NCI-H1092 treated with DMSO at 0.1 percent for 48 hours (cell line): Measurements from ENCODE around the gene KCNS1.
"Not testable (repeated sequence)": the region's sequence is repeated elsewhere in the genome, so short reads cannot be mapped to it uniquely, and the experiment has no call there.

ENCODE experiments used
- DNase-seq: peaks from one replicate; lab custom pipeline; 2025; lab: John Stamatoyannopoulos, UW

Gene KCNS1, protein sequence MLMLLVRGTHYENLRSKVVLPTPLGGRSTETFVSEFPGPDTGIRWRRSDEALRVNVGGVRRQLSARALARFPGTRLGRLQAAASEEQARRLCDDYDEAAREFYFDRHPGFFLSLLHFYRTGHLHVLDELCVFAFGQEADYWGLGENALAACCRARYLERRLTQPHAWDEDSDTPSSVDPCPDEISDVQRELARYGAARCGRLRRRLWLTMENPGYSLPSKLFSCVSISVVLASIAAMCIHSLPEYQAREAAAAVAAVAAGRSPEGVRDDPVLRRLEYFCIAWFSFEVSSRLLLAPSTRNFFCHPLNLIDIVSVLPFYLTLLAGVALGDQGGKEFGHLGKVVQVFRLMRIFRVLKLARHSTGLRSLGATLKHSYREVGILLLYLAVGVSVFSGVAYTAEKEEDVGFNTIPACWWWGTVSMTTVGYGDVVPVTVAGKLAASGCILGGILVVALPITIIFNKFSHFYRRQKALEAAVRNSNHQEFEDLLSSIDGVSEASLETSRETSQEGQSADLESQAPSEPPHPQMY

DNA sequence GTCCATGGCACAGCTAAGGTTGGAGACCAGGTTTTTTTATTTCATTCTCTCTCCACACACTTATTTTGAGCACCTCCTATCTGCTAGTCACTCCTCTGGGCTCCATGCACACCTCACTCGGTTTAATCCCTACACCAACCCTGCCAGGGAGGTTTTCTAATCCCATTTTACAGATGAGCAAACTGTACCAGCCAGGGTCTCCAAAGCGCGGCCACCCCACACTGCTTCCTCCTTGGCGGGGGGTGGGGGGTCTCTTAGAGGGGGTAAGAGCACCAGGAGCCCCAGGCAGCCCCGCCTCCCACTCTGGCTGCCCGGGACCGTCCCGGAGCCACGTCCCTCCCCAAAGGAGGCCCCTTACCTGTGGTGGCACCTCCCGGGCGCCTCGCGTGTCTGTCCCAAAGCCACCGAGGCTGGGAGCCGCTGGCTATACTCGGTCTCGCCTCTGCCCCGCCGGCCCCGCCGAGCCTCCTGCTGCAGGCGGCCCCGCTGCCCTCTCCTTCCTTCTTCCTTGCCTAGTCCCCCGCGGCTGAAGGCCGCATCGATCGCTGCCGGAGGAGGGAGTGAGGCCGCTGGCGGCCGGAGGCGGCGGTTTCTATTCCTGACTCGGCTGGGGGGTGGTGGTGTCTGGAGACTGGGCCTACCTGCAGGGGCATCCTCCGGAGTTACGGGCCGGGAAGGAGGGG, at the start of gene KCNS1:
Gene KCNS1, minus strand, starts transcription at position 565 of the 683 bp plus-strand sequence. CDS start 1,891 bp downstream, outside the sequence.
- no peak for DNase-seq

DNA sequence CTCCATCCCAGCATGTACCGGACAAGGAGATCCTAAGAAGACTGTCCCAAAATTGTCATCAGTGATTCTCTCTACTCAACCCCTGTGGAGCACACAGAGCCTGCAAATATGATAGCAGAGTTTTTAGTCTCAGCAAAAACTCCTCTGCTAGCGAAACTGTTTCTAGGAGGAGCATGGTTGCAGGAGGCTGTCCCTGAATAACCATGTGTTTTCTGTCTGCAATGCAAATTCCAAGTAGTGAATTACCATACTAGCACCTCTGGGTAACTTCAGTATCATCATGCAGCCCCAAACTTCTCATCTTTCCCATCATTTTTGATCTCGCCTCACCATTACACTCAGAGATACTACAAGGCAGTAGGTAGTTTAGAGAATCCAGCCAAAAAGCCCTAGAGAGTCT, 48.1 kb upstream of the KCNS1 start:
- DNase-seq = no peak

DNA sequence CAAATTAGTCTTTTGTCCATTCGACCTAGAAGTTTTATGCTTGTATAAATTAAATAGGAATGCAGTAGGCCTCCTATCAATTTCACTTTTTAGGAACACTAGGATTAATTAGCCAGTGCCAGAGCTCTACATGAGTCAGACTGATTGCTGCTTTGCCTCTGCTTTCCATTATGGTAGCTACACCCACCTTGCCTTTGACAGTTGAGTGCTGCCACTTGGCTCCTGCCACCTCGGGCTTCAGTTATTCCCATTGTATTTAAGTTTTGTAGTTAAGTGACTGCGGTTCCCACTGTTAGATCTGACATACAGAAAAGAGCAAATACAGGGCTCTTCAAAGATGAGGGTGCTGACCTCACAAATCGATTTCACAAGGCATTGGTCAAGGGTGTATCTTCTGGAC, 39.9 kb upstream of the KCNS1 start:
- no peak for DNase-seq

DNA sequence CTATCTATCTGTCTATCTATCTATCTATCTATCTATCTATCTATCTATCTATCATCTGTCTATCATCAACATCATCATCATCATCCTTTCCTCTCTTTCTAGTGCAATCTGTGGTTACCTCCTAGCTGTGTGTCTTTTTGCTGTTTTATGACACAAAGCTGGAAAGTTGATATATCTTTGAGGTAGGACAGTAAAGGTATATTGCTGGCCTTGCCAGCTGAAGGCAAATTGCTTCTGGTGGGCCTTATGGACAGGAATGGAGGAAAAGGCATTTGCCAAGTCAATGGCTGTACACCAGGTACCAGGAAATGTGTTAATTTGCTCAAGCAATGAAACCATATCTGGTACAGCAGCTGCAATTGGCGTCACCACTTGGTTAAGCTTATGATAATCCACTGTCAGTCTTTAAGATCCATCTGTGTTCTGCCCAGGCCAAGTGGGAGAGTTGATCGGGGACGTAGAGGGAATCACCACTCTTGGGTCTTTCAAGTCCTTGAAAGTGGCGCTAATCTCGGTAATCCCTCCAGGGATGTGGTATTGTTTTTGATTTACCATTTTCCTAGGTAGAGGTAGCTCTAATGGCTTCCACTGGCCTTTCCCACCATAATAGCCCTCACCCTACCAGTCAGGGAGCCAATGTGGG, 38.9 kb upstream of the KCNS1 start:
- DNase-seq = not testable (repeated sequence)

DNA sequence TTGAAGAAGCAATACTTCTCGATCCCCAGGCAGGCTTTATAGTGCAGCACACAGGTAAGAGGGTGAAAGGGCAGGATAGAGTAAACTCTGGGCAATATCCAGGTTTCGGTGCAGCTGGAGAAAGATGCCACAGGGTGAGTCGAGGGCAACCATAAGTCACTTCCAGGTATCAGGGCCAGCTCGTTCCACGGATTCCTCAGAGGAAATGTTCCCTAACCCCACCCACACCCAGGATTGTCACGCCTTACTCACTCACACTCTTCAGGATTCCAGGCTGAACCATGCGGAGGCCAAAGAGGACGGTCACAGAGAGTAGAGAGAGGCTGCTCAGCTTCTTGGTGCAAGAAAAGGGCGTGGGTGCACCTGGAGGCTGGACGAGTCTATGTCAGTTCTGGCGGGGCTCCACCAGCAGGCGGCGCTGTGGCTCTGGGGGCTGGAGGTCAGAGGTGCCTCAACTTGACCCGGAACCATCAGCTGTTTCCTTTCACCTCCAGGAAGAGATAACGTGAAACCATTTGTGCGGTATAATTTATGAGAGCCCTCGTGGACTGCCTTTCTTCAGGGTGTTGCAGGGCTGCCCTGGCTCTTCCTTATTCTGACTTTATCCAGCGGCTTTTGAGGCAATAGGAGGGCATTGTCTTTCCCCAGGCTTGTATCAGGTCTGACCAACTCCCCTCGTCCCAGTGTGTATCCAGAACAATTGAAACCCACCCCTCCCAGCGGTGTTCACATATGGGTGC, 37.8 kb upstream of the KCNS1 start:
- DNase-seq = no peak

DNA sequence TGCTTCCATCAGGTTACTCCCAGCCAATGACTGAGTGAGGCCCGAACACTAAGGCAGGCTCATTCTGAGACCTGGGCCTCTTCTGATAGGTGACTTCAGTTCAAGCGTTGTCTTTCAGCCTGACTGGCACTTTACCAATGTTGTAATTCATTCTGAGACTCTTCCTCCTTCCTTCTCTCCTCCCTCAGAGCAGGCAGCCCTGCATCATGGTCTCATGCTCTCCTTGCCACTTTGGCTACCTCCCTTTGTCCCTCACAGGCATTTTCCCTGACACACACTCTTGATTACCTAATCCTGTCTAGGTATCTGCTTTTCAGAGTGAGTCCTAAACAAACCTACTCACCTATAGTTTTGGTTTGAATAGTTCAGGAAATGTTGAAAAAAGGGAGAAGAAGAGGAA, 36.0 kb upstream of the KCNS1 start:
- DNase-seq = no peak

DNA sequence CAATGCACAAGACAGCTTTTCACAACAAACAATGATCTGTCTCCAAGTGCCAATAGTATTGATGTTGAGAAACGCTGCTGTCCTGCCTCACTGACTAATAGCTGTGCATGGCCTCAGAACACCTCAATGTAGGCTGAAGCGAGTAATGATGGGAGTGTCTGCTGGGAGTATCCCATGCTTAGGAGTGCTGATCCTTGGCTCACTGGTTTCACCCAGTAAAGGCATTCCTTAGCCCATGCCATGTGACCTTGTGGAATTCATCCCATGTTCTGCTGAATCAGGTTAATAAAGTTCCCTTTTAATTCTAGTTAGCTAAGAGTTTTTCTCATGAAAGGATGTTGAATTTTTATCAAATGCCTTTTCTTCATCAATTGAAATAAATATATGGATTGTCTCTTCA, 27.2 kb upstream of the KCNS1 start:
- no peak for DNase-seq

DNA sequence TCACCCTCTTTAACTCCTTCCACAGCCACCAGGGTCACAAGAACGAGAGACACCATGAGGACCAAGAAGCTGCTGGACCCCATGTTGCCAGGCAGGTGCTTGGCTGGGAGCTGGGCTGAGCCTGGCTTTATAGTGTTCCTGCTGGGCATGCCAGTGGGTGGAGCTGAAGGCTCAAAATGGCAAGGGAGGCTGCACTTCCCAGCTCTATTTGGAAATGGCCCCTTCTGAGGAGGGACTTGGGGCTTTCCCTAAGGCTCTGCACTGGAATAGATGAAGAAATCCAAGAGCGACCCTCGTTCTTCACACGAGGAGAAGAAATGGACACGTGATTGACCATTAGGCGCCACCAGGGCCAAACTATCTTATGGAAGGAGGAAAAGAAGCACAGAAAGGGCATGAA, 23.4 kb upstream of the KCNS1 start, which contains the start of gene WFDC12:
Gene WFDC12, minus strand, starts transcription at position 101 of the 400 bp plus-strand sequence. Its CDS starts 18 bp downstream, at position 83.
- DNase-seq = no peak

DNA sequence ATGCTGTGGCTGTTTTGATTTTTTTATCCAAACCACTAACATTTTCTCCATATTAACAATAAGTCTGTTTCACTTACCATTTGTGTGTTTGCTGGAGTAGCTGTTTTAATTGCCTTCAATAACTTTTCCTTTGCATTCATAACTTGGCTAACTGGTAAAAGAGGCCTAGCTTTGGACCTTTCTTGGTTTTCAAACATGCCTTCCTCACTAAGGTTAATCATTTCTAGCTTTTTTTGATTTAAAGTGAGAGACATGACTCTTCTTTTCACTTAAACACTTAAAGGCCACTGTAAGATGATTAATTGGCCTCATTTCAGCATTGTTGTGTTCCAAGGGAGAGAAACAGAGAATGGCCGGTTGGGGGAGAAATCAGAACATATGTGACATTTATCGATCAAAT, 20.5 kb upstream of the KCNS1 start:
- no peak for DNase-seq

DNA sequence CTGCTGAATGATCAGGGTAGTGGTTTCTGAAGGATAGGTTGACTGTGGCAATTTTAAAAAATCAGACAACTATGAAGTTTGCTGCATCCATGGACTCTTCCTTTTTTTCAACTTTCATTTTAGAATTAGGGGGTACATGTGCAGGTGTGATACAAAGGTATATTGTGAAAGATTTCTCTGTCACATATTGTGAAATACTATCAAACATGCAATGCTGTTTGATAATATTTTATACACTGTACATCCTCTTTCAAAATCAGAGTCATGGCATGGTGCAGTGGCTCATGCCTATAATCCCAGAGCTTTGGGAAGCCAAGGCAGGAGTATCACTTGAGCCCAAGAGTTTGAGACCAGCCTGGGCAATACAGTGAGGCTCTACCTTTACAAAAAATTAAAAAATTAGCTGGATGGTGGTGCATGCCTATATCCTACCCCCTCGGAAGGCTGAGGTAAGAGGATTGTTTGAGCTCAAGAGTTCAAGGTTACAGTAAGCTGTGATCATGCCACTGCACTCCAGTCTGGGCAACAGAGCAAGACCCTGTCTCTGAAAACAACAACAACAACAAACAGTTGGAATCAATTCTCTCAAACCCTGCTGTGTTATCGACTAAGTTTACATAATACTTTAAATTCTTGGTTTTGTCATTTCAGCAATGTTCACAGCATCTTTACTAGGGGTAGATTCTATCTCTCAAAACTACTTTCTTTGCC, 18.8 kb upstream of the KCNS1 start:
- no peak for DNase-seq

DNA sequence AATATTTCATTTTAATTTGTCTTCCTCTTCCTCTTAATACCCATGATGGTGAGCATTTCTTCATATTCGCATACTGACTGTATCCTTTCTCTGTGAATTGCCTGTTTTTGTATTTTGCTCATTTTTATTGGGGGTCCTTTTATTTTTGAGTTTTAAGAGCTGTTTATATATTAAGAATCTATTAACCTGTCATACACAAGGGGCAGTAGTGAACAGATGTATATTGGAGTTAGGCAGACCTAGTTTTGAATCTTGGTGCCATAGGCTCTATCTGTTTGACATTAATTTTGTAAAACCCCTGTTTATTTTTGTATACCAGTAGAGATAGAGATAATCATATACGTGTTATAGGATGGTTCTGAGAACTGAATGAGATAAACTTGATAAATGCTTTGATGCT, 17.1 kb upstream of the KCNS1 start:
- no peak for DNase-seq

DNA sequence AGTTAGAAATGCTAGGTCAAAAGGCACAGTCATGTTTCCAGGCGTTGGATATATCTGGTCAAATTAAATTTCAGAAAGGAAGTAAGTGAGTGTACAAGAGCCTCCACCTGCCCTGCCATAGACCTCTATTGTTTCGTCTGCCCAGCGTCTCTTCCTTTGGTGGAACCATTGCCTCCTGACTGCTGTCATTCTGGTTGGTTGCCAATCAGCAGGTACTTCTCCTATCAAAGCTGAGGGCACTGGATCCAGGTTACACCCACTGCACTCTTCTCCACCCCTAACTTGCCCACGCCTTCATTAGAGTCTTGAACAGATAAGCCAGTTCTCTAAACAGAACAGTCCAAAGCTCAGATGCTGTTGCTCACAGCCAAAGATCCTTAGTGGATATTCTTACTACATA, 16.7 kb upstream of the KCNS1 start:
- no peak for DNase-seq

DNA sequence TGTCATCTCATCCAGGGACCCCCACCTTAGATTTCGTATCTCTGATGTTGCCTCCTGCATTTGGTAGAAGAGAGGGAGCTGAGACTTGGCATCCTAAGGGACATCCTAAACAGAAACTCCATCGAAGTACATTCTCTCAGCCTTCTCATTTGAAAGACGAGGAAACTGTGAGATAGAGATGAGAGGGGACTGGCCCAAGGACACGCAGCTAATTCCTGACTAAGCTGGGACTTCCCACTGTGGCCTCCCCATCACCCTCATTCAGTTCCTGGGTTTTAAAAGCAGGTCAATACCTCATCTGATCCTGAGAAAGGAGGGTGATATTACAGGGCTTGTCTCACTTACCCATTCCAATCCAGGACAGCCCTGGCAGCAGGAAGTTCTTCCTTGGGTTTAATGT, 14.9 kb upstream of the KCNS1 start:
- DNase-seq = no peak

DNA sequence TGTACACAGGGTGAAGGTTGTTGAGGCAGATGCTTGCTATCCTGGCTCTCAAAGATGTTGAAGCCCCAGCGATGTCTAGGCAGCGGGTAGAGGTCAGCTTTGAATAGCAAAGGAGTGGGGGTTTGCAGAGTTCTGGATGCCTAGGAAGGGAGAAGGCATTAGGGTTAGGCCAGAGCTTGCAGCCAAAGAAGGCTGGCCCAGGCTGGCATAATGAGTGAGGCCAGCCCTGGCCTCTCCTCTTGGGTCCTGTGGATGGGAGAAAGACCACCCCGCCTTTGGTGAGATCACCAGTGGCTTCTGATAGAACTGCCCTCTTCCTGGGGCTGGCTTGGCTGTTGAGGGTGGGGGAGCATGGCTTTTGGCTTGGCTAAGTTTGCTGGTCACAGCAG, 14.5 kb upstream of the KCNS1 start:
- no peak for DNase-seq

DNA sequence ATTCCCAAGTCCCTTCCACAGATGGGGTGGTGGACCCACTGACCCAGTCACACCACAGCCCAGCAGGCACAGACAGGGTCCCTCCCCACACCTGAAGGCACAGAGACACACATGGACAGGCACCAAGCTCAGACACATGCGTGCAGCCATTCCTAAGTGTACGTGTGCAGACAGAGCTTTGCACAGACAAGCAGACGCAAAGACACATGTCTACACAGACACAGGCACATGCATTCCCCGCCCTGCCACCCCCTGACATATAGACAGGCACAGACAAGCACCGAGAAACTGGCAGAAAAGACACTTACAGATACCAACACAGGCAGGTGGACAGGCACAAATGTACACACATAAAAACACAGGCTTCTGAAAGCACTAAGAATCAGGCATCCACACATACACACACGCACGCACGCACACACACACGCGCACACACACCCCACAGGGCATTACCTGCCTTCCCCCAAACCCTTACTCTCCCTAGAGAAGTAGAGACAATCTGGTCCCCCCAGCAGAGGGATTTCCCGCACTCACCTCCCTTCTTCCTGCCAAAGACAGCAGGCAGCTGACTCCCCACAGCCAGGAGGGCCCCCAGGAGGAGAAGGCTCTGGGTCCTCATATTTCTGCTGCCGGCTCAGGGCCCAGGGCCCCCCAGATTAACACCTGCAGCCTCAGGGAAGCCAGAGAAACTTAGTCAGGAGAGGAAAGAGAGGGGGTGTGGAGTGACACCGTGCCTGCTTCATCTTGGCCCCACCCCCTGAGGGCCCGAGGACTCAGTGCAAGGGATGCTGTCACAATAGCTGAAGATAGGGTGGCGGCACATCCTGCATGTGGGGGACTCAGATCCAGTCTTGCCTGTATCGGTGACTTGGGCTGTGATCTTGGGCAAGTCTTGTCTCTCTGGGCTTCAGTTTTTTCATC, 13.8 kb upstream of the KCNS1 start, which contains the start of gene WFDC5:
Gene WFDC5, minus strand, starts transcription at position 710 of the 921 bp plus-strand sequence. Its CDS starts 91 bp downstream, at position 619.
- DNase-seq = no peak

DNA sequence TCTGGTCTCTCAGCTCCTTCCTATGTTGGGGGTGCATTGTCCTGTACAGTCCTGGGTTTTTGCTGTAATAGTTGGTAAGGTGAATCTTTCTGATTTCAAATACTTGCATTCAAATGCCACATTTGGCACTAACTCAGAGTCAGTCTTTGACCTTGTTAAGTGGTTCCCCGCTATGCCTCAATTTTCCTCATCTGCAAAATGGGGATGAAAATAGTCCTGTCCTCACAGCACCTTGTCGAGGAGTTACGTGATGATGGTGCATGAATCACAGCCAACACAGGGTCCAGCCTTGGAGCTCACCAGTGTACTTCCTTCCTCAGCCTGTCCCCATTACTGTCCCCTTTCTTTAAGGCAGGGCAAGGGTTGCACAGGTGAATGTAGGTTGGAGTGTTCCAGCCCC, 12.9 kb upstream of the KCNS1 start:
- no peak for DNase-seq

DNA sequence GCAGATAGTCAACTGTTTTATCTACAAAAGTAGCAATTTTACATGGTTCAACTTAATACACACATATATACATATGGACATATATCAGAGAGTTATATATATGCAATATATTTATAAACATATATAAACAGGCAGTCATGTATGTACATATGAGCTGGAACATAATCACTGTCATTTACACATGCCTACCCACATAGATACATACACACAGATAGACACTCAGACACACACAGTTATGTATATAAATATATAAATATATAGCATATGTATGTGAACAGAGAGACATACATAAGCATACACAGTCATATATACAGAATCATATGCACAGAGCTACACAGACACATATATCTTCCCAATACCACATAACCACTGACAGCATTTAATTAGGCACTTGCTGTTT, 11.8 kb upstream of the KCNS1 start:
- no peak for DNase-seq

DNA sequence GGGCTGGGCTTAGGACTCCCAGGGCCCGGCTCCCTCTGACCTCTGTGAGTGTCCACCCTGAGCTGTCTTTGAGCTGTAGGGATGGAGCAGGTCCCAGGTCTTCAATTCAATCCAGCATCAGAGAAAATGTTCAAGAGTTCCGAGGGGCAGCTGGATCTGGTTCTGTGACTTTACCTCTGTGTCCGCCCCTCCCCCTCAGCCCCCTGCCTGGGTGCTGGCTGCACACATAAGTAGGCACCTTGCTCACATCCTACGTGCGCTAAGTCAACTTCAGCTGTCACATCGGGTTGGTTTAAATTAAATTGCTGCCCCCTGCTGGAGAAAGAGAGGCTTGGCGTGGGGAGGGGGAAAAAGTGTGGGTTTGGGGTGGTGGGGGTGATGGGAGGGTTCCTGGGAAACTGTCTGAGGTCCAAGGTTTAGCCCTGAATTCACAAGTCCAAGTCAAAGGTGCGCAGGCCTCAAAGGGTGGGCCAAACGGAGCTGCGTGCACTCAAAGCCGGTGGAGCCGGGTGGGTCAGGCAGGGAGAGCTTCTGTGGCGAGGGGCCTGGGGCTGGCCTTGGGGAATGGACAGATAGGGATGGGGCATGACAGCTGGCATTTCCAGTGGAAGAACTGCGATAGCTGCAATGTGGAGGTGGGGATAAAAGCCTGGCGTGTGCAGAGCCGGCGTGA, 11.0 kb upstream of the KCNS1 start:
- no peak for DNase-seq

DNA sequence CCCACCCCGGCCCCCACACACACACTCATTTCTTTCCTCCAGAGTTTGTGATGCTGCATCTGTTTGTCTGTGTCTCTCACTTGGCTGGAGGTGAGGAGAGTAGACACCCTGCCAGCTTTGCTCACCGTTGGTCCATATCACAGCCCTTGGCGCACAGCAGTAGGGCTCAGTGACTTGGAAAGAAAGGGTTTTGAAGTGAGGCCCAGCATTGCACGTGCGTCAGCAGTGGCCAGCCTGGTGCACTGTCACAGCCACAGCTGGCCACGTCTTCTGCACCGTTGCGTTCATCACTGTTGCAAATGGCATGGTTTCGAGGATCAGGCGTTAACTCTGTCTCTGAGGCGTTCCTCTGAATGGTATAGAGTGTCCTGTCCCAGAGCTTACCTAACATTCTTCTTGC, 10.4 kb upstream of the KCNS1 start:
- DNase-seq = no peak

DNA sequence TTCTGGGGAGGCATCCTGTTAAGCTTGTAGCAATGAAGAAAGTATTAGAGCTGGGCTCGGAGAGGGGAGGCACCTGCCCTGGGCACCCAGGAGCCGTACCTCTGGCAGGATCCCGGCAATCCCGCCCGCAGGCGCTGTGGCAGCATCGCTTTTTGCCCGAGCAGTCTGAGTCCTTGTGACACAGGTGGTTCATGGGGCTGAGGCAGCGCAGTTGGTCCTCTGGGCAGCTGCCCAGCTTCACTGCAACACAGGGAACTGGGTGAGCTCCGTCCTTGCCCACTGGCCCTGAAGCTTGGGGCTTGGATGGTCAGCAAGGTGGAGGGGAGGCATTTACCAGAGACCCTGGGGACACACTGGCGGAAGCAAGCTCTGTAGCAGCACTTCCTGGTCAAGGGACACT, 9.4 kb upstream of the KCNS1 start:
- no peak for DNase-seq
